HepG2 (cell line): Measurements from ENCODE around the gene MT1G. TPM values are rescaled to one million over a fixed set of nuclear protein-coding genes. Genes with fewer than 3 reads are reported as not detected.

ENCODE experiments used
- CBFB ChIP-seq: sonication (generic); formaldehyde crosslinking; IDR thresholded peaks from 2 replicates; pipeline ENCODE4 v1.4.0; 2020; ENCODE audit warnings: missing genetic modification reagents
- GZF1 ChIP-seq: sonication (generic); formaldehyde crosslinking; IDR thresholded peaks from 2 replicates; pipeline ENCODE4 v1.5.1; 2020; ENCODE audit warnings: mild to moderate bottlenecking, missing genetic modification reagents
- HNRNPLL ChIP-seq: fragments of 200-400 bp; formaldehyde crosslinking; IDR thresholded peaks from 2 replicates; pipeline ENCODE4 v1.6.1; 2017; ENCODE audit warnings: mild to moderate bottlenecking, low read depth, low read length; ENCODE audit not compliant: poor library complexity, severe bottlenecking
- HOXA3 ChIP-seq: sonication (generic); formaldehyde crosslinking; IDR thresholded peaks from 2 replicates; pipeline ENCODE4 v1.5.0; 2020; ENCODE audit warnings: missing genetic modification reagents
- PHF8 ChIP-seq: sonication (generic); formaldehyde crosslinking; IDR thresholded peaks from 2 replicates; pipeline ENCODE4 v1.5.0; 2020; ENCODE audit warnings: missing genetic modification reagents
- POLR2G ChIP-seq: fragments of 200-400 bp; formaldehyde crosslinking; IDR thresholded peaks from 2 replicates; pipeline ENCODE4 v1.6.1; 2018; ENCODE audit warnings: mild to moderate bottlenecking, low read depth, low read length, moderate library complexity
- SALL1 ChIP-seq: sonication (generic); formaldehyde crosslinking; IDR thresholded peaks from 2 replicates; pipeline ENCODE4 v1.8.0; 2022; ENCODE audit warnings: mild to moderate bottlenecking, missing genetic modification reagents
- SMAD1 ChIP-seq: sonication (generic); formaldehyde crosslinking; IDR thresholded peaks from 2 replicates; pipeline ENCODE4 v1.4.0; 2020; ENCODE audit warnings: missing genetic modification reagents, low read depth, mild to moderate bottlenecking, borderline replicate concordance
- ZFX ChIP-seq: sonication (generic); formaldehyde crosslinking; IDR thresholded peaks from 2 replicates; pipeline ENCODE4 v1.4.0; 2020; ENCODE audit warnings: mild to moderate bottlenecking, low read depth, missing genetic modification reagents, moderate library complexity
- ZNF124 ChIP-seq: sonication (generic); formaldehyde crosslinking; IDR thresholded peaks from 2 replicates; pipeline ENCODE4 v1.4.0; 2020; ENCODE audit warnings: missing genetic modification reagents
- ZNF230 ChIP-seq: sonication (generic); formaldehyde crosslinking; IDR thresholded peaks from 2 replicates; pipeline ENCODE4 v1.4.0; 2020; ENCODE audit warnings: mild to moderate bottlenecking, missing genetic modification reagents
- ZNF333 ChIP-seq: sonication (generic); formaldehyde crosslinking; IDR thresholded peaks from 2 replicates; pipeline ENCODE4 v1.4.0; 2020; ENCODE audit warnings: mild to moderate bottlenecking, missing genetic modification reagents, borderline replicate concordance
- ZNF335 ChIP-seq: sonication (generic); formaldehyde crosslinking; IDR thresholded peaks from 2 replicates; pipeline ENCODE4 v1.4.0; 2020; ENCODE audit warnings: missing genetic modification reagents
- ZNF431 ChIP-seq: sonication (generic); formaldehyde crosslinking; IDR thresholded peaks from 2 replicates; pipeline ENCODE4 v1.9.0; 2022; ENCODE audit warnings: missing genetic modification reagents, low read depth, mild to moderate bottlenecking, borderline replicate concordance
- ZNF788 ChIP-seq: sonication (generic); formaldehyde crosslinking; IDR thresholded peaks from 2 replicates; pipeline ENCODE4 v1.5.0; 2020; ENCODE audit warnings: mild to moderate bottlenecking, missing genetic modification reagents, borderline replicate concordance
- ZNF792 ChIP-seq: IDR thresholded peaks from 2 replicates; pipeline ENCODE4 v1.6.1; 2016
- polyA plus RNA-seq, 8 experiments: library from polyadenylated mRNA; depleted of rRNA in 3 of 8; stranded (reverse) in 7 of 8; unstranded in 1 of 8; fragments of >200 nt; fragmentation: Illumina TruSeq in 4 of 8; extraction: Trizol in 4 of 8; gene quantifications; 2 replicates each; pipeline versions ENCODE4 v1.2.1 to v1.2.3, GENCODE V29; 2011 to 2016; ENCODE audit warnings: low read depth in 4 of 8, missing spikeins in 1 of 8, mixed read lengths in 1 of 8; ENCODE audit not compliant: insufficient read depth in 1 of 8
- total RNA-seq, 5 experiments: library from RNA; depleted of rRNA; stranded (reverse); fragments of >200 nt; fragmentation: Illumina TruSeq; extraction: Trizol; gene quantifications; 2 replicates each; pipeline ENCODE4 v1.2.3, GENCODE V29; 2016; ENCODE audit warnings: low read depth in 1 of 5
- TF ChIP-seq, protein P1 (sequence below): IDR thresholded peaks from 2 replicates; pipeline ENCODE4 v1.4.0; 2020; ENCODE audit warnings: mild to moderate bottlenecking, missing genetic modification reagents
- TF ChIP-seq, protein P2 (sequence below): sonication (generic); formaldehyde crosslinking; IDR thresholded peaks from 2 replicates; pipeline ENCODE4 v1.5.0; 2020; ENCODE audit warnings: missing genetic modification reagents
- TF ChIP-seq, protein P3 (sequence below): sonication (generic); formaldehyde crosslinking; IDR thresholded peaks from 2 replicates; pipeline ENCODE4 v1.8.0; 2022; ENCODE audit warnings: mild to moderate bottlenecking, missing genetic modification reagents
- TF ChIP-seq, protein P4 (sequence below): sonication (generic); formaldehyde crosslinking; IDR thresholded peaks from 2 replicates; pipeline ENCODE4 v1.8.1; 2023; ENCODE audit warnings: mild to moderate bottlenecking, missing genetic modification reagents, borderline replicate concordance

Gene MT1G
- total and polyA plus RNA-seq, 2 of the 13 experiments (the other 11 are each of a cell fraction or from before 2014, with no cell fraction given): 3.6 to 377 TPM

DNA sequence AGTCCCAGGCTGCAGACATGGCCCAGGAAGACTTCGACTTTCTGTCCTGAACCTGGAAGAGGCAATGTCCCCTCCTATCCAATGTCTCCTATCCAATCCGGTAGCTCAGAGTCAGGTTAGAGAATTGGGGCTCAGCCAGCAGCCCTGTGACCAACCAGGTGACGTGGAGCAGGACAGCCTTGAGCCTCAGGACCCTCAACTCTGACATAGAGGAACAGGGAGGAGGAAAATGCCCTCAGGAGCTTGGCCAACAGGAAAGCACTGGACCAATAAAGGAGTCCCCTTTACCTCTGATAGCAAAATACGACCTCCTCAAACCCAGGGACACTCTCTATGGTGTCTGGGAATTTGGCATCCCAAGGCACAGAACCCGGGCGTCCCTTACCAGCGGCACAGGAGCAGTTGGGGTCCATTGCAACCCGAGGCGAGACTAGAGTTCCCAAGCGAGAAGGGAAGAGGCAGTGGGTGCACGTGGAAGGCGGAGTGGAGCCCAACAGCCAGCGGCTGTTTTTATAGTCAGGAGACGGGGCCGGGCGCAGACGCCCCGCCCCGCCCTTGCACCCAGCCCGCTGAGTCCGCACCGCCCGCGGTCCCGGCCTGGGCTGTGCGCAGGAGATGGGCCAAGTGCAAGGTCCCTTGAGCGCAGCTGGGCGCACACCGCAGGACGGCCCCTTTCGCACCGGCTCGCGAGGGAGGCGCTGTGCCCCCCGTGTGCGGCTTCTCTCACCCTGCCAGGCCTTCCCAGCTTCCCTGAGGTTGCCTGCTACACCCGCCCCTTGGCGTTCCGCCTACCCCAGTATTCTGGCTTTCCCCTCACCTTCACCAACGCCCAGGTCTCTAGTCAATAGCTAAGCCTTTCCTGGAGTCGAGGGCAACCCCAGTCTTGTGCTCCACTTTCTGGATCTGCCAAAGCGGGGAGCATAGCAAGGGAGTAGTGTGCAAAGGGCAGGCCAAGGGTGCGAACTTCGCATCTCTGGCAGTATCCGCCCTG is at the start of gene MT1G (continued):
- TF ChIP-seq ZNF333 (CRISPR knock-in tag): 0 out of 2 replicates have a peak, but pooled peaks have one; percentile 37
- peak; percentile 88 for TF ChIP-seq POLR2G
- TF ChIP-seq ZFX: peak; percentile 67; the same call in 1 of the 2 replicates
- peak; percentile 54; the same call in 1 of the 2 replicates for TF ChIP-seq SALL1 (CRISPR knock-in tag)
- peak; percentile 69; the same call in 1 of the 2 replicates for TF ChIP-seq HOXA3 (CRISPR knock-in tag)
- TF ChIP-seq, protein P1, sequence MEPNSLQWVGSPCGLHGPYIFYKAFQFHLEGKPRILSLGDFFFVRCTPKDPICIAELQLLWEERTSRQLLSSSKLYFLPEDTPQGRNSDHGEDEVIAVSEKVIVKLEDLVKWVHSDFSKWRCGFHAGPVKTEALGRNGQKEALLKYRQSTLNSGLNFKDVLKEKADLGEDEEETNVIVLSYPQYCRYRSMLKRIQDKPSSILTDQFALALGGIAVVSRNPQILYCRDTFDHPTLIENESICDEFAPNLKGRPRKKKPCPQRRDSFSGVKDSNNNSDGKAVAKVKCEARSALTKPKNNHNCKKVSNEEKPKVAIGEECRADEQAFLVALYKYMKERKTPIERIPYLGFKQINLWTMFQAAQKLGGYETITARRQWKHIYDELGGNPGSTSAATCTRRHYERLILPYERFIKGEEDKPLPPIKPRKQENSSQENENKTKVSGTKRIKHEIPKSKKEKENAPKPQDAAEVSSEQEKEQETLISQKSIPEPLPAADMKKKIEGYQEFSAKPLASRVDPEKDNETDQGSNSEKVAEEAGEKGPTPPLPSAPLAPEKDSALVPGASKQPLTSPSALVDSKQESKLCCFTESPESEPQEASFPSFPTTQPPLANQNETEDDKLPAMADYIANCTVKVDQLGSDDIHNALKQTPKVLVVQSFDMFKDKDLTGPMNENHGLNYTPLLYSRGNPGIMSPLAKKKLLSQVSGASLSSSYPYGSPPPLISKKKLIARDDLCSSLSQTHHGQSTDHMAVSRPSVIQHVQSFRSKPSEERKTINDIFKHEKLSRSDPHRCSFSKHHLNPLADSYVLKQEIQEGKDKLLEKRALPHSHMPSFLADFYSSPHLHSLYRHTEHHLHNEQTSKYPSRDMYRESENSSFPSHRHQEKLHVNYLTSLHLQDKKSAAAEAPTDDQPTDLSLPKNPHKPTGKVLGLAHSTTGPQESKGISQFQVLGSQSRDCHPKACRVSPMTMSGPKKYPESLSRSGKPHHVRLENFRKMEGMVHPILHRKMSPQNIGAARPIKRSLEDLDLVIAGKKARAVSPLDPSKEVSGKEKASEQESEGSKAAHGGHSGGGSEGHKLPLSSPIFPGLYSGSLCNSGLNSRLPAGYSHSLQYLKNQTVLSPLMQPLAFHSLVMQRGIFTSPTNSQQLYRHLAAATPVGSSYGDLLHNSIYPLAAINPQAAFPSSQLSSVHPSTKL: peak; percentile 18; the same call in 1 of the 2 replicates
- no peak; the same call in 1 of the 2 replicates for TF ChIP-seq ZNF431 (CRISPR knock-in tag)
- TF ChIP-seq SMAD1: no peak
- TF ChIP-seq ZNF230 (CRISPR knock-in tag): 0 out of 2 replicates have a peak, but pooled peaks have one; percentile 31
- 0 out of 2 replicates have a peak, but pooled peaks have one; percentile 16 for TF ChIP-seq ZNF124 (CRISPR knock-in tag)
- peak; percentile 48 for TF ChIP-seq ZNF792 (CRISPR knock-in tag)
- TF ChIP-seq, protein P2, sequence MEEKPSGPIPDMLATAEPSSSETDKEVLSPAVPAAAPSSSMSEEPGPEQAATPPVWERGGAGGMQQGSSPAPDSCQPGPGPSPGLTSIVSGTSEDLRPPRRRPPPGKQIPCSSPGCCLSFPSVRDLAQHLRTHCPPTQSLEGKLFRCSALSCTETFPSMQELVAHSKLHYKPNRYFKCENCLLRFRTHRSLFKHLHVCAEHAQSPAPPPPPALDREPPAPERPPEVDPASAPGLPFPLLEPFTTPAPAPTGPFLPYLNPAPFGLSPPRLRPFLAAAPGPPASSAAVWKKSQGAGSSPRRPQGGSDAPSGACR (CRISPR knock-in tag): no peak
- TF ChIP-seq PHF8 (CRISPR knock-in tag): peak; percentile 45
- peak; percentile 97 for TF ChIP-seq HNRNPLL
- 0 out of 2 replicates have a peak, but pooled peaks have one; percentile 39 for TF ChIP-seq GZF1 (CRISPR knock-in tag)
- 0 out of 2 replicates have a peak, but pooled peaks have one; percentile 54 for TF ChIP-seq CBFB
- TF ChIP-seq, protein P3, sequence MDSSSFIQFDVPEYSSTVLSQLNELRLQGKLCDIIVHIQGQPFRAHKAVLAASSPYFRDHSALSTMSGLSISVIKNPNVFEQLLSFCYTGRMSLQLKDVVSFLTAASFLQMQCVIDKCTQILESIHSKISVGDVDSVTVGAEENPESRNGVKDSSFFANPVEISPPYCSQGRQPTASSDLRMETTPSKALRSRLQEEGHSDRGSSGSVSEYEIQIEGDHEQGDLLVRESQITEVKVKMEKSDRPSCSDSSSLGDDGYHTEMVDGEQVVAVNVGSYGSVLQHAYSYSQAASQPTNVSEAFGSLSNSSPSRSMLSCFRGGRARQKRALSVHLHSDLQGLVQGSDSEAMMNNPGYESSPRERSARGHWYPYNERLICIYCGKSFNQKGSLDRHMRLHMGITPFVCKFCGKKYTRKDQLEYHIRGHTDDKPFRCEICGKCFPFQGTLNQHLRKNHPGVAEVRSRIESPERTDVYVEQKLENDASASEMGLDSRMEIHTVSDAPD (CRISPR knock-in tag): no peak
- no peak; the same call in 1 of the 2 replicates for TF ChIP-seq ZNF788 (CRISPR knock-in tag)
- TF ChIP-seq ZNF335: no peak
- TF ChIP-seq, protein P4, sequence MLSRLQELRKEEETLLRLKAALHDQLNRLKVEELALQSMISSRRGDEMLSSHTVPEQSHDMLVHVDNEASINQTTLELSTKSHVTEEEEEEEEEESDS (CRISPR knock-in tag): no peak
